22Rv1 (cell line): Measurements from ENCODE around the gene DPEP2.

Experiments
- H3K27ac ChIP-seq: fragments of 450-650 bp; 2 replicates; pipeline ENCODE4 v1.5.1; 2017
- CTCF ChIP-seq: fragments of 450-650 bp; IDR thresholded peaks from 2 replicates; pipeline ENCODE4 v1.5.1; 2017; ENCODE audit warnings: mild to moderate bottlenecking
- ZFX ChIP-seq: fragments of 450-650 bp; IDR thresholded peaks from 2 replicates; pipeline ENCODE4 v1.6.1; 2017; ENCODE audit warnings: antibody characterized with exemption, borderline replicate concordance

DPEP2 gene

GRCh38 chr16:67992661-67993206 is 6.5 kb downstream of the DPEP2 start:
- TF ChIP-seq CTCF = no peak
- TF ChIP-seq ZFX = no peak
- no peak overlapping the region for H3K27ac ChIP-seq

- TF ChIP-seq CTCF = no peak
- no peak for TF ChIP-seq ZFX
Measured at GRCh38 chr16:67990018-67990386, 9.3 kb downstream of the DPEP2 start.

GRCh38 chr16:67989322-67990017 is 9.8 kb downstream of the DPEP2 start:
- TF ChIP-seq ZFX (no peak), CTCF (no peak)
- no peak overlapping the region for H3K27ac ChIP-seq

More at GRCh38 chr16:67990018-67990386, 9.3 kb downstream of the DPEP2 start:
- H3K27ac ChIP-seq = no peak overlapping the region

- no peak overlapping the region for H3K27ac ChIP-seq
- no peak for TF ChIP-seq CTCF
- TF ChIP-seq ZFX = no peak
Measured at GRCh38 chr16:67988675-67989074, 10.6 kb downstream of the DPEP2 start.

GRCh38 chr16:67987460-67988160 is 11.7 kb downstream of the DPEP2 start:
- TF ChIP-seq ZFX (no peak), CTCF (no peak)
- no peak overlapping the region for H3K27ac ChIP-seq

GRCh38 chr16:67986949-67987348 is 12.3 kb downstream of the DPEP2 start:
- TF ChIP-seq ZFX (no peak), CTCF (no peak)
- H3K27ac ChIP-seq = no peak overlapping the region
